IgD-negative memory B cell (primary cell): ENCODE results near the gene TFDP1. TPM values are rescaled to one million over a fixed set of nuclear protein-coding genes. Genes with fewer than 3 reads are reported as not detected.
"Not testable (repeated sequence)": the region's sequence is repeated elsewhere in the genome, so short reads cannot be mapped to it uniquely, and the experiment has no call there.

ENCODE experiments used
- H3K27ac Mint-ChIP-seq, 3 donors: one replicate each; pipeline ENCODE4 v1.8.0; 2020 to 2022; ENCODE audit warnings: mild to moderate bottlenecking in 3 of 3, mixed read lengths in 3 of 3, moderate library complexity in 1 of 3
- H3K27me3 Mint-ChIP-seq: one replicate; pipeline ENCODE4 v1.8.0; 2021; ENCODE audit warnings: mixed read lengths
- H3K36me3 Mint-ChIP-seq: one replicate; pipeline ENCODE4 v1.8.0; 2020; ENCODE audit warnings: mild to moderate bottlenecking, mixed read lengths
- H3K4me1 Mint-ChIP-seq, 3 donors: one replicate each; pipeline ENCODE4 v1.8.0; 2020 to 2022; ENCODE audit warnings: mixed read lengths in 3 of 3, mild to moderate bottlenecking in 1 of 3
- H3K4me3 Mint-ChIP-seq, 4 donors: one replicate each; pipeline ENCODE4 v1.8.0; 2020 to 2022; ENCODE audit warnings: mild to moderate bottlenecking in 4 of 4, mixed read lengths in 4 of 4, moderate library complexity in 3 of 4
- H3K9me3 Mint-ChIP-seq, 3 donors: one replicate each; pipeline ENCODE4 v1.8.0; 2020 to 2021; ENCODE audit warnings: mixed read lengths in 3 of 3, mild to moderate bottlenecking in 1 of 3
- polyA plus RNA-seq: library from polyadenylated mRNA; unstranded; fragments of 300-500 nt; fragmentation: Illumina TruSeq; gene quantifications from one replicate; pipeline ENCODE4 v1.2.3, GENCODE V29; 2021

Gene TFDP1
- polyA plus RNA-seq, 1 donor from 2014 or later, result 66.9 TPM

DNA sequence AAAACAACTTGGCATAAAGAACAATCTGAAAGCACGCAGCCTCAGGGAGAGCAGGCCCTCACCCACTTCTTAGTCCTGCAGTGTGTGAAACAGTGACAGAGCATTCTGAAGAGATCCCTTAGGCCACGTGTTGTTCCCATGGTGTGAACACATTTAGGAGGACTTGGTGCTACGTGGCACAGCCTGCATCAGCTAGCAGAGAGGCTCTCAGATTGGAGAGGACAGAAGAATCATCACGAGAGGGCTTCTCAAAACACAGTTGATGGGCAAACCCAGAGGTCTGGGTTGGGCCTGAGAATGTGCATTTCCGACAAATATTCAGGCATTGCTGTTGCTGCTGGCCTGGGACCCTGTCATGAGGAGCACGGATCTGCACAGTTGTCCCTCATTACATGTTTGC is 26.1 kb upstream of the TFDP1 start:
- H3K27ac Mint-ChIP-seq, result no peak overlapping the region
- peaks cover 7% of the 10 kb centered on the region for H3K36me3 Mint-ChIP-seq
- H3K9me3 Mint-ChIP-seq, result no peaks in the 10 kb centered on the region
- H3K27me3 Mint-ChIP-seq, result no peaks in the 10 kb centered on the region
- peaks cover 10 to 27% (median 25%) of the 10 kb centered on the region in 3 donors for H3K4me1 Mint-ChIP-seq
- peak overlapping the region in 2 of 4 donors; percentile 87 to 89 for H3K4me3 Mint-ChIP-seq

DNA sequence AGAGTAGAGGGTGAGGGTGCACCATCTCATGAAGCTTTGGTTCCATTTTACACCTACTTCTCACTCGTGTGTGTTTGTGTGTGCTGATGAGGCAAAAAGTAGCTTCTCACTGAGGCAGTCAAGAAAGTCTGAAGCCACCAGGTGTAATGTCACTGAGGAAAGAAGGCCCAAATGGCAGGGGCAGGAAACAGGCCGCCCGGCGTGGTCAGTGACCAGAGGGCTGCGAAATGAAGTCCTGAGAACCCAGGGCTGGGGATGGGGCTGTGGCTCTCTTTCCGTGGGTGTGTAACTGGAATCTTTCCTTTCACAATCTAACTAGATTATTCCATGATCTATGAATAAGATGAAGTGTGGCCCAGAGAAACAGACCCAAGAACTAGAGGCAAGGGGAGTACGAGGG is 25.5 kb upstream of the TFDP1 start:
- Mint-ChIP-seq H3K27ac (no peak overlapping the region), H3K36me3 (peaks cover 7% of the 10 kb centered on the region), H3K4me3 (no peak overlapping the region), H3K4me1 (peaks cover 10 to 27% (median 25%) of the 10 kb centered on the region in 3 donors), H3K27me3 (no peaks in the 10 kb centered on the region), H3K9me3 (no peaks in the 10 kb centered on the region)

DNA sequence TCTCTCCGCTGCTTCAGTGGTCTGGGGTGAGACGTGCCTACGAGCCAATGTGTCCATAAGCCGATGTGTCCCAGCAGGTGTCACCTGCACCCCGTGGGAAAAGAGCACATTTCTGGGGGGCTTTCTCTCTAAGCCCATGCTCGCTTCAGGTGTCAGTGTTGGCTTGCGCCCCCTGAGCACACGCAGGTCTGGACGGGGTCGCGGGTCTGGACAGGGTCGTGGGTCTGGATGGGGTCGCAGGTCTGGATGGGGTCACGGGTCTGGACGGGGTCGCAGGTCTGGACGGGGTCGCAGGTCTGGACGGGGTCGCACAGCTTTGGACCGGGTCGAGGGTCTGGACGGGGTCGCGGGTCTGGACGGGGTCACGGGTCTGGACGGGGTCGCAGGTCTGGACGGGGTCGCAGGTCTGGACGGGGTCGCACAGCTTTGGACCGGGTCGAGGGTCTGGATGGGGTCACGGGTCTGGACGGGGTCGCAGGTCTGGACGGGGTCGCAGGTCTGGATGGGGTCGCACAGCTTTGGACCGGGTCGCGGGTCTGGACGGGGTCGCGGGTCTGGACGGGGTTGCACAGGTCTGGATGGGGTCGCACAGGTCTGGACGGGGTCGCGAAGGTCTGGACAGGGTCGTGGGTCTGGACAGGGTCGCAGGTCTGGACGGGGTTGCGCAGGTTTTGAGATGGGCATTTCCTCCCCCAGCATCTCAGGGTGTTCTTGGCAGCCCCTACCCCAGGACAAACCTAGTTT is 24.5 kb upstream of the TFDP1 start:
- peaks cover 7% of the 10 kb centered on the region for H3K36me3 Mint-ChIP-seq
- no peaks in the 10 kb centered on the region for H3K27me3 Mint-ChIP-seq
- H3K9me3 Mint-ChIP-seq, result no peaks in the 10 kb centered on the region
- H3K4me3 Mint-ChIP-seq, result no peak overlapping the region
- H3K4me1 Mint-ChIP-seq, result peaks cover 10 to 27% (median 25%) of the 10 kb centered on the region in 3 donors
- peak overlapping the region in 1 of 3 donors; percentile 39 for H3K27ac Mint-ChIP-seq

DNA sequence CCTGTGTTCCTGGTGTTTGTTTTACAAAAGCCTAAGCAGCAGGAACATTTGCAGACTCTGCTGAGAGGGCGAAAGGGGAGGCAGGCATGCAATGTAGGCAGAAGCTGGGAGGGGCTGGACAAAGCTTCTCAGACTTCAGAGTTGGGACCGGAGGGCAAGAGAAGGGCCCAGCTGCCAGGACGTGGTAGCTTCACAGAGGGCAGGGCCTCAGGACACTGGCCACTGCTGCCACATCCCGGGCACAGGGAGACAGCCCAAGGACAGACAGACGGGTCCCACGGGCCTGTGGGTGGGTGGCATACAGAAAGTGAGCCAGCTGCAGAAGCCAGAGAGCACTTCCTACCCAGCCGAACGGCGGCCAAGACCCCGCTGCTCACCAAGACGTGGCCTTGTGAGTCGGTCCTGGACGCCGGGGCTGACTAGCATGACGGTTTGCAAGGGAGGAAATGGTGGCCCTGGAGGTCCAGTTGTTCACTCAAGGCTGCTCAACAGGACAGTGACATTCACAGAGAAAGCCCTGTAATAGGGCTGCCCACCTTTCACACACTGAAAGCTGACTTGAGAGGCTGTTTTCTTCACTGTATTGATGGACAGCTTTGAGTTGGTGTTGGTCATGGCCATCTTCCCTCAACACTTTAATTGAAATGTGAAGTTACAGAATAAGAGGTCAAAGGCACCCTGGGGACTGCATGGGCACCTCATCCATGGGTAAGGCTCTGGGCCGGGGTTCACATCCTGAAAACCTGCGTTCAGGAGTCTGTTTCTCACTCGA is 23.7 kb upstream of the TFDP1 start:
- H3K36me3 Mint-ChIP-seq, result peaks cover 3% of the 10 kb centered on the region
- H3K9me3 Mint-ChIP-seq, result no peaks in the 10 kb centered on the region
- H3K27ac Mint-ChIP-seq, result no peak overlapping the region
- H3K27me3 Mint-ChIP-seq, result peaks cover 3% of the 10 kb centered on the region
- H3K4me1 Mint-ChIP-seq, result peaks cover 10 to 27% (median 25%) of the 10 kb centered on the region in 3 donors
- no peak overlapping the region for H3K4me3 Mint-ChIP-seq

DNA sequence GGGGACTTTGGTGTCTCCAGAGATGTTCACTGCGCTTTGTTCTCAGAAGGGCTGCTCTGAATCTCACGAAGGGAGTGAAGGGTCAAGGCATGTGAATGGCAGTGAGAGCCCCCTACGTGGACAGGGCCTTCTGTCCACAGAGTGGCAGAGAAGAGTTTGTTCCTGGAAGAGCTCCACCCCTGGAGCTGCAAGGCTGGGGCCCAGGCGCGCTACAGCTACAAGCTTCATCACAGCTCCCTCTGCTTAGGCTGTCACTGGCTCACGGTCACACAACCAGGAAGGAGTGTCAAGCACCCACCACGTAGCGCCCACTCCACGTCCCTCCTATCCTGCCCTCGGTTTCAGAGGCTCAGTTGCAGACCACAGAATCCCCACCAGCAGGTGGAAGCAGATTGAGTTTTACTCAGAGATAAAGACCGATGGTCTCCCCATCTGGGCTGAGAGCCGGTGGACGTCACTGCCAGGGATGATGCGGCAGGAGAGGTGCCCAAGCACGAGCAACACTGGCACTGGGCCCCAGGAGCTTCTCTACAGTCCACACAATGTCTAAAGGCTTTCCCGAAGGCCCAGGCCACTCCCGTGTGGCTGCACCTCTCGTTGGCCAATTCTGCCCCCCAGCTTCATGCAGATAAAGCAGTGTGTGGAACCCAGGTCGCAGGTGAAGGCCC is 23.0 kb upstream of the TFDP1 start:
- Mint-ChIP-seq H3K27ac (no peak overlapping the region), H3K36me3 (no peaks in the 10 kb centered on the region), H3K4me3 (no peak overlapping the region), H3K9me3 (no peaks in the 10 kb centered on the region), H3K27me3 (peaks cover 6% of the 10 kb centered on the region), H3K4me1 (peaks cover 6 to 25% (median 25%) of the 10 kb centered on the region in 3 donors)

DNA sequence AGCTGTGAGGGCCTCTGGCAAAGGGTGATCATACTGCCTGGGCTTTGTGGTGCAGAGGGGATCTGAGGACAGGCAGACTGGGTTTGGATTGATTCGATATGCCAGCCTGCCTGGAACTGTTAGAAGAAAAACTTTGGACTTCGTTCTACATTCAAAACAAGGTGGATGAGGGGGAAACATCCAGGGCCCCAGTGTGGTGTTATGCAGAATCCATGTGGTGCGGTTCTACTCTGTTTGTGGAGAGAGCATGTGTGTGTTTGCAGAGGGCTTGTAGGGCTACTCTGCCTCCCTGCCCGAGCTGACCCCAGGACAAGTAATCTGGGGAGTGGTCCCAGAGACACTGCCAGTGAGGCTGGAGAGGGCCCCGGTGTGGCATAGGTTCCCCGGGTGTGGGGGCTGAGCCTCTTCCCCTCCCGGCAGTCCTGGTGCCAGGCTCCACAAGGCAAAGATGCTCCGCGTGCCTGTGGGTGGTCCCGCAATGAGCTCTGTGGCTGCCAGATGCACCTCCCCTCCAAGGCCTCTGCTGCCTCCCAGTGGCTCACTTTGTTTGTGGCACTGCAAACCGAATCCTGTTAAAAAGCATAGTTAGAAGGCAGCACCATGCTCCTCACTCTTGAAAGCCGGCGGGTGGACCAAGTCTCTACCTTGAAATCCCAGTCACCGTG is 22.3 kb upstream of the TFDP1 start:
- H3K27me3 Mint-ChIP-seq, result peaks cover 11% of the 10 kb centered on the region
- no peak overlapping the region for H3K27ac Mint-ChIP-seq
- H3K4me1 Mint-ChIP-seq, result peaks cover 6 to 21% (median 18%) of the 10 kb centered on the region in 3 donors

DNA sequence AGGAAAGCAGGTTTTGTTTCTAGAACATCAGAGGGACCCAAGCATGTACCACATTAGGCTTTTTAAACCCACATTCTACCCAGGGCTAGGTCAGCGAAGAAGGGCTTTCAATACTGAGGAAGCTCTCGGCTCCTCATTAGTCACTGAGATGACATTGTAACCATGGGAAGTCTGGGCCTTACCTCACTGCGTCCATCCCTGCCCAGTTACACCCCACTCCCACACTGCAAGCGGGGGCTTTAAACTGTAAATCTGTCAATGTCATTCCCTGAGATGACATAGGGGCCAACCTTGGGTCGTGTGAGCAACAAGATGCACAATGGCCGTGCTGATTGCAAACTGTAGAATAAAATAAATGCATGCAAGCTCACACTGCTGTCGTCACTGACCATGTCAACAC is 21.7 kb upstream of the TFDP1 start:
- peaks cover 11% of the 10 kb centered on the region for H3K27me3 Mint-ChIP-seq
- no peak overlapping the region for H3K27ac Mint-ChIP-seq
- H3K36me3 Mint-ChIP-seq, result no peaks in the 10 kb centered on the region
- peaks cover 6 to 18% (median 14%) of the 10 kb centered on the region in 3 donors for H3K4me1 Mint-ChIP-seq
- no peak overlapping the region for H3K4me3 Mint-ChIP-seq
- no peaks in the 10 kb centered on the region for H3K9me3 Mint-ChIP-seq

More for the DNA sequence above, 22.3 kb upstream of the TFDP1 start:
- H3K4me3 Mint-ChIP-seq, result no peak overlapping the region
- H3K36me3 Mint-ChIP-seq, result no peaks in the 10 kb centered on the region
- no peaks in the 10 kb centered on the region for H3K9me3 Mint-ChIP-seq

DNA sequence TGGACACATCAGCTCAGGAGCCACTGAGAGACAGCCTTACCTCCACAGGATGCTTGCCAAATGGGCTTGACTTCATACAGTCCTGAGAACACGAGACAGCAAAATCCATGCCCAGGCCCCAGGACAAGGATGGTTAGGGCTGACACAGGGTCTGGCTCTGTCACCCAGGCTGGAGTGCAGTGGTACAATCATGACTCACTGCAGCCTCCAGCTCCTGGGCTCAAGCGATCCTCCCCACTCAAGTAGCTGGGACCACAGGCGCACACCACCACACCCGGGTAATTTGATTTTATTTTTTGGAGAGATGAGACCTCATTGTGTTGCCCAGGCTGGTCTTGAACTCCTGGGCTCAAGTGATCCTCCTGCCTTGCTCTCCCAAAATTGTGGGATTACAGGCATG is 21.0 kb upstream of the TFDP1 start:
- H3K27me3 Mint-ChIP-seq, result peaks cover 11% of the 10 kb centered on the region
- H3K36me3 Mint-ChIP-seq, result not testable (repeated sequence)

DNA sequence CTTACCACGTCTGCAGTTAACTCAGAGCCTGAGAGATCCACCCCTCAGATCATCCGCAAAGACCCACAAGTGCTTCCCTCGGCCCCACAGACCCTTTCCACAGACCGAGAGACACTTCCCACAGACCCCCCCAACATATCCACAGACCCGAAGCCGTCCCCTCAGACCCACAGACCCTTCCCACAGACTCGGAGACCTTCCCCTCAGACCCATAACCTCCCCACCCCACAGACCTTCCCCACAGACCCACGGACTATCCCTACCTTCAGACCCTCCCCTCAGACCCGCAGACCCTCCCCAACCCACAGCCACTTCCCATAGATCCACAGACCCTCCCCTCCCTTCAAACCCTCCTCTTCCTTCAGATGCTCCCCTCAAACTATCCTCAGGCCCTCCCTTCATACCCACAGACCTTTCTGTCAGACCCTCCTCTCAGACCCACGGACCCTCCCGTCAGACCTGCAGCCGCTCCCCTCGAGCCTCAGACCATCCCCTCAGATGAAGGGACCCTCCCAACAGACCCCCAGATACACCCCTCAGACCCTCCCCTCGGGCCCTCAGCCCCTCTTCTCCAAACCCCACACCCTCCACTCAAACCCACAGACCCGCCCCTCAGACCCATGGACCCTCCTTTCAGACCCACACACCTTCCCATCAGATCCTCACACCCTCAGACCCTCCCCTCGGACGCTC is 20.1 kb upstream of the TFDP1 start:
- Mint-ChIP-seq H3K4me3 (no peak overlapping the region), H3K27ac (no peak overlapping the region), H3K36me3 (no peaks in the 10 kb centered on the region), H3K4me1 (peaks cover 3 to 6% (median 5%) of the 10 kb centered on the region in 3 donors), H3K9me3 (no peaks in the 10 kb centered on the region), H3K27me3 (peaks cover 13% of the 10 kb centered on the region)

More for the DNA sequence above, 21.0 kb upstream of the TFDP1 start:
- not testable (repeated sequence) for H3K27ac Mint-ChIP-seq, H3K4me3 Mint-ChIP-seq, H3K9me3 Mint-ChIP-seq
- peaks cover 6 to 11% (median 8%) of the 10 kb centered on the region in 3 donors for H3K4me1 Mint-ChIP-seq

DNA sequence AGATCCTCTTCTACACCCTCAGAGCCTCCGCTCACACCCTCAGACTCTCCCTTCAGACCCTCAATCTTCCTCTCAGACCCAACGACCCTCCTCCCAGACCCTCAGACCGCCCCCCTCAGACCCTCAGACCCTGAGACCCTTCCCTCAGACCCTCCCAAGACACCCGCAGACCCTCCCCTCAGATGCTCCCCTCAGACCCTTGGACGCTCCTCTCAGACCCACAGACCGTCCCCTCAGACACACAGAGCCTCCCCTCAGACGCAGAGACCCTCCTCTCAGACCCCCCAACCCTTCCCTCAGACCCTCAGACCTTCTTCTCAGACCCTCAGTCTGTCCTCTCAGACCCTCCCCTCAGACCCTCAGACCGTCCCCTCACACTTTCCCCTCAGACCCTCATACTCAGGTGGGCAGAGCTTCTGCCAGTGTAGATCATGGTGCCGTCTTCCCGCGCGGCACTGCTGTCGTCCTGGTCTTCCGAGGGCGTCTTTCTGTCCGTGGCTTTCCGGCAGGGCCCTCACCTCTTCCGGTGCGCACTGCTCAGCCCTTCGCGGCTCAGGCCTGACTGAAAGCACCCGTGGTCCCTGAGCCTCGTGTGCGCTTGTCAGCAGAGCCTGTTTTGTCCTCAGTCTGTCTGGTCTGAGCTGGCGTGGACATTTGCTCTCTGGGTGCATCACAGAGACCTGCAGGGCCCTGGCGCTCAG is 18.9 kb upstream of the TFDP1 start:
- Mint-ChIP-seq H3K27me3 (peaks cover 13% of the 10 kb centered on the region), H3K9me3 (peaks cover 0 to 2% (median 0%) of the 10 kb centered on the region in 3 donors), H3K27ac (no peak overlapping the region), H3K36me3 (no peaks in the 10 kb centered on the region), H3K4me3 (no peak overlapping the region), H3K4me1 (peaks cover 3 to 6% (median 5%) of the 10 kb centered on the region in 3 donors)

DNA sequence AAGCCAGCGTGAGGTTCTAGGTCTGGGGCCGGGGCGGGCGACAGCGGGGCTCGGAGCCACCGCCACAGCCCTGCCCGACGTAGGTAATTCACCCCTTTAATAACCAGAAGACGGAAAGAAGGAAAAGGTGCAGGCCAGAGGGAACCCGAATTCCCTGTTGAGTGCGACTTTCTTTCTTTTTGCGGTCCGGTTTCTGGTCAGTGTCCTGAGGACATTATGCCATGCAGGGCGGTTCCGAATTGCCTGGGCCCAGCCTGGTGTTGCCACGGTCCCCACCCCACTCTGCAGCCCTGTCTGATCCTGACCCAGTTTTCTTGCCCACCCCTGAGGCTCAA is 18.4 kb upstream of the TFDP1 start:
- H3K27me3 Mint-ChIP-seq, result peaks cover 13% of the 10 kb centered on the region
- H3K36me3 Mint-ChIP-seq, result no peaks in the 10 kb centered on the region
- peak overlapping the region in 1 of 4 donors; percentile 80 for H3K4me3 Mint-ChIP-seq
- H3K9me3 Mint-ChIP-seq, result peaks cover 0 to 2% (median 0%) of the 10 kb centered on the region in 3 donors
- peaks cover 3 to 6% (median 5%) of the 10 kb centered on the region in 3 donors for H3K4me1 Mint-ChIP-seq
- H3K27ac Mint-ChIP-seq, result no peak overlapping the region

DNA sequence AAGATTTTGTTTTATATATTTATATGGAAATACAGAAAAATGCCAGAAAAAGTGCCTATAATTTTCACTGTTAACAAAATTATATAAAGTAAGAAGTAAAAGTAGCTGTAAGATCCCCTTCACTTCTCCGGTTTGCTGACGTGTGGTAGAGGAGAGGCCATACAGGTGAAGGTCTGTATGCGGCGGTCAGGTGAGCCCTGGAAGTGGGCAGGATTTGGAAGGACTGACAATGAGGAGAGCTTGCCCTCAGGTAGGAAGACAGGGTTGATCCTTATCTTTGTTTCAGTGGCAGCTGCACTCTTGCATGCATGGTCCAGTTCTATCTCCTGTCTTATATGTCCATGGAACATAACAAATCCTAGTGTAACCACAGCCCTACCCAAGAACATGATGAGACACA is 16.9 kb upstream of the TFDP1 start:
- H3K4me1 Mint-ChIP-seq, result peaks cover 0 to 2% (median under 1%) of the 10 kb centered on the region in 3 donors
- H3K27me3 Mint-ChIP-seq, result peaks cover 13% of the 10 kb centered on the region
- H3K27ac Mint-ChIP-seq, result no peak overlapping the region
- H3K36me3 Mint-ChIP-seq, result peaks cover 3% of the 10 kb centered on the region
- peaks cover 0 to 7% (median 5%) of the 10 kb centered on the region in 3 donors for H3K9me3 Mint-ChIP-seq
- no peak overlapping the region for H3K4me3 Mint-ChIP-seq

DNA sequence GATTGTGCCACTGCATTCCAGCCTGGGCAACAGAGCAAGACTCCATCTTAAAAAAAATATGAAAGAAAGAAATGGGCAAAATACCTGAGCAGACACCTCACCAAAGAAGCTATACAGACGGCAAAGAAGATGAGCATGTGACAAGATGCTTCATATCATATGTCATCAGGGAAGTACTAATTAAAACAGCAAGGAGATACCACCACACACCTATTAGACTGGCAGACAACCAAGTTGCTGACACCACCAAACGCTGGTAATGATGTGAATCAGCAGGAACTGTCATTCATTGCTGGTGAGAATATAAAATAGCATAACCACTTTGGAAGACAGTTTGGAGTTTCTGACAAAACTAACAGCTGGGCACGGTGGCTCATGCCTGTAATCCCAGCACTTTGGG is 11.5 kb upstream of the TFDP1 start:
- H3K4me1 Mint-ChIP-seq, result no peaks in the 10 kb centered on the region
- peaks cover 4 to 30% (median 17%) of the 10 kb centered on the region in 3 donors for H3K9me3 Mint-ChIP-seq
- H3K27me3 Mint-ChIP-seq, result peaks cover 2% of the 10 kb centered on the region
- no peak overlapping the region for H3K4me3 Mint-ChIP-seq
- no peak overlapping the region for H3K27ac Mint-ChIP-seq
- H3K36me3 Mint-ChIP-seq, result peaks cover 6% of the 10 kb centered on the region

DNA sequence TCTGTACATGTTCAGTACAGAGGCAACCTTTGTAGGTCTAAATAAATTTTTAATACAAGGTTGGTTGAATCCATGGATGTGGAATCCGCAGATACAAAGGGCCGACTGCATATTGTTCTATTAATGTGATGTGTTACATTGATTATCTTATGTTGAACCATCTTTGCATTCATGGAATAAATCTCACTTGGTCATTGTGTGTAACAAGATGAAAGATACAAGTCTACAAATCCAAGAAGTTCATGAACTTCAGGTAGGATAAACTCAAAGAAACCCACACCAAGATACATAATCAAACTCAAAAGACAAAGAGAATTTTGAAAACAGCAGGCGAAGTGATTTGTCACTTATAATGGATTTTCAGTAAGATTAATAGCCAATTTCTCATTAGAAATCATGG is 8.0 kb upstream of the TFDP1 start:
- Mint-ChIP-seq H3K4me3 (no peak overlapping the region), H3K4me1 (no peaks in the 10 kb centered on the region)

More for the DNA sequence above, 8.0 kb upstream of the TFDP1 start:
- Mint-ChIP-seq H3K27me3 (no peaks in the 10 kb centered on the region), H3K9me3 (peaks cover 4 to 29% (median 17%) of the 10 kb centered on the region in 3 donors), H3K27ac (no peak overlapping the region), H3K36me3 (peaks cover 6% of the 10 kb centered on the region)
